Esophagus (tissue), 2 donors: Measurements from ENCODE around the gene GRIA4. TPM values are rescaled to one million over a fixed set of nuclear protein-coding genes. Genes with fewer than 3 reads are reported as not detected.

Experiments used
- H3K27ac ChIP-seq, 2 donors: one replicate each; pipeline ENCODE4 v1.5.1; 2013; ENCODE audit warnings: low read depth in 2 of 2, mild to moderate bottlenecking in 2 of 2, inconsistent platforms in 1 of 2, low read length in 1 of 2, moderate library complexity in 1 of 2
- H3K27me3 ChIP-seq, 2 donors: one replicate each; pipeline ENCODE4 v1.6.1; 2013; ENCODE audit warnings: low read length in 2 of 2, control low read depth in 1 of 2, mild to moderate bottlenecking in 1 of 2; ENCODE audit not compliant: insufficient read depth in 2 of 2, control insufficient read depth in 1 of 2
- H3K36me3 ChIP-seq, 2 donors: one replicate each; pipeline ENCODE4 v1.6.1; 2013; ENCODE audit warnings: low read length in 1 of 2; ENCODE audit not compliant: control insufficient read depth in 2 of 2, insufficient read depth in 2 of 2
- H3K4me1 ChIP-seq, 2 donors: one replicate each; pipeline ENCODE4 v1.6.1; 2013; ENCODE audit warnings: low read length in 1 of 2; ENCODE audit not compliant: control insufficient read depth in 2 of 2, insufficient read depth in 2 of 2
- H3K4me3 ChIP-seq, 2 donors: one replicate each; pipeline ENCODE4 v1.5.1; 2013; ENCODE audit warnings: low read length in 2 of 2, mild to moderate bottlenecking in 2 of 2, low read depth in 1 of 2, moderate library complexity in 1 of 2
- H3K9me3 ChIP-seq, 2 donors: one replicate each; pipeline ENCODE4 v1.6.1; 2013; ENCODE audit warnings: mild to moderate bottlenecking in 2 of 2, low read depth in 1 of 2, low read length in 1 of 2, moderate library complexity in 1 of 2; ENCODE audit not compliant: control insufficient read depth in 2 of 2, insufficient read depth in 1 of 2
- WGBS, 2 donors: extraction: QIAGEN DNeasy Blood & Tissue Kit; methylation state at CpG; one replicate each; pipeline ENCODE4 v1.1.7; 2013; 5-methylcytosine and 5-hydroxymethylcytosine counted together
- polyA plus RNA-seq, 2 donors: library from polyadenylated mRNA; stranded (reverse); fragments of 200-250 nt; gene quantifications; one replicate each; pipeline ENCODE4 v1.2.3, GENCODE V29; 2013
- donor health status: healthy with polysubstance abuse.
- donor health status: Bipolar disorder and iron deficiency.

GRIA4 gene
- polyA plus RNA-seq, 2 donors = not detected

DNA sequence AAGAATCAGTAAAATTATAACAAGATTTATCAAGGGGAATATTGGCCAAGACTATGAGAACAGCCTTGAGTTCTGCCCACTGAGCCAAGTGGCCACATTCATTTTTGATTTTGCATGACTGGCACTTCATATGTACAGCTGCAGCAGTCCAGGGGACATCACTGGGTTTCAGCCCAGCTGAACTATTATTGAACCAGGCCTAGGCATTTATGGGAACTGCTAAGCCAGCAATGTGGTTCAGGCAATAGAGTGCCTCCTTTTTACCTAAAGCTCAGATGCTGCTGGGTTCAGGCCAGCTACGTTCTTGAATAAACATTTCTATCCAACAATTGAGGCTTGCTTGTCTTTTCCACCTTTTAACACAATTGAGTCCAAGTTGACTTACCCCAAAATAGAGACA, 215.3 kb downstream of the GRIA4 start:
- 62 to 68% methylated on average over 1 of the region's 1 CpG for WGBS, 2 donors
- H3K4me3 ChIP-seq = no peak overlapping the region

DNA sequence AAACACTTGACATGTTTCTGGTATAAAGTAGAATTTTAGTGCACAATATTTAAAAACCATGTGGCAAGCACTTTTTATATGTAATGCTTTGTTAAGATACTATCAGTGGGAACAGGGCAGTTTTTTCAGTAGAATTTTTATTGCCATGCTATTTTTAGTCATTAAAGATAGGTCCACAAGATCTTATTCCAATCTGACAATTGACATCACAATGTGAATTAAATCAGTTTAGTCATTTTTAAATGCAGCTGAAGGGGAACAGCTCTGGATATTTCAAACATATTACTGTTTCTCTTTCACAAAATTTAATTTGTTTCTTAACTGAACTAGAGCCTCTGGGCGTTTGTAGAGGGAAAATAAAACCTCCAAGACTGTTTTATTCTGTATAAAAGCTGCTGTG, 218.0 kb downstream of the GRIA4 start:
- no peaks in the 10 kb centered on the region for H3K4me1 ChIP-seq
- WGBS, 2 donors = 13 to 24% methylated on average over 1 of the region's 1 CpG
- no peaks in the 10 kb centered on the region for H3K9me3 ChIP-seq
- H3K27ac ChIP-seq = no peak overlapping the region
- H3K4me3 ChIP-seq = no peak overlapping the region
- no peaks in the 10 kb centered on the region for H3K27me3 ChIP-seq
- H3K36me3 ChIP-seq = no peaks in the 10 kb centered on the region

More for the DNA sequence above, 215.3 kb downstream of the GRIA4 start:
- no peaks in the 10 kb centered on the region for H3K36me3 ChIP-seq
- H3K27ac ChIP-seq = no peak overlapping the region
- no peaks in the 10 kb centered on the region for H3K4me1 ChIP-seq
- H3K9me3 ChIP-seq = no peaks in the 10 kb centered on the region
- no peaks in the 10 kb centered on the region for H3K27me3 ChIP-seq

DNA sequence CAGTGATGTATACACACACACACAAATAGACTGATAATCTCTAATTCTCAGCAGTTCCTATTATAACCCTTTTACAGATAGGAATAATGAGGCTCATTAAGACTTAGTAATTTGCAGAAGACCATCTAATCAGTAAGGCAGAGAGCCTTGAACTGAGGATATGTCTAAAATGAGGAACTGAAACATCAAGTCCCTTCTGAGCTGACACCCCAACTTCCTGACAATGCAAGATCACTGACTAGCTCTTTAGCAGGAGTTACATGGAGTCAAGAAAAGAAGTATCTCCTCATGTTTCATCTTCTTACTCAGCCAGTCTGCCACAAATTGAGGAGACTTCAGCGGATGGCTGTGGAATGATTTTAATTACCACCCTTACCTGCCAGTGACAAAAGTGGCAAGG, 219.2 kb downstream of the GRIA4 start:
- Histone ChIP-seq H3K4me1 (no peaks in the 10 kb centered on the region), H3K36me3 (no peaks in the 10 kb centered on the region), H3K27me3 (no peaks in the 10 kb centered on the region), H3K9me3 (no peaks in the 10 kb centered on the region), H3K4me3 (no peak overlapping the region), H3K27ac (no peak overlapping the region)
- 87 to 89% methylated on average over 1 of the region's 1 CpG for WGBS, 2 donors

DNA sequence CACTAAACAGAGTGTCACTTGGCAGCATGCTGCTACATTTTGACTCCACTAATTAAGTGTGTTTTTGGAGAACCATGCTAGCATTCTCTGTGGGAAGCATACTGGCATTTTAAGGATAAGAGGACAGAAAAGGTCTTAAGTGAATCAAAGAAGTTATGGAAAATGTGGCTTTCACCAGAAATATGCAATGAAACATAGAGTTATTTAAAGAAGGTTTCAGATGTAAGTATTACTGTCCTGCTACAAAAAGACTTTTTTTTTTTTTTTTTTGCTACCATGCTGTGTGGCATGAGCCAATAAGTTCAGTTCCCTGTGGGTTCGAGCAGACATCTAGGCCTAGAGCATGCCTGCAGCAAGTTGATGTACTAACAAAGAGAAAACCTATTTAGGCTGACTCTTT, 224.6 kb downstream of the GRIA4 start:
- H3K4me1 ChIP-seq = no peaks in the 10 kb centered on the region
- H3K9me3 ChIP-seq = no peaks in the 10 kb centered on the region
- WGBS, 2 donors = 74 to 80% methylated on average over 1 of the region's 1 CpG
- H3K27ac ChIP-seq = no peak overlapping the region
- H3K27me3 ChIP-seq = no peaks in the 10 kb centered on the region
- no peak overlapping the region for H3K4me3 ChIP-seq
- H3K36me3 ChIP-seq = no peaks in the 10 kb centered on the region

DNA sequence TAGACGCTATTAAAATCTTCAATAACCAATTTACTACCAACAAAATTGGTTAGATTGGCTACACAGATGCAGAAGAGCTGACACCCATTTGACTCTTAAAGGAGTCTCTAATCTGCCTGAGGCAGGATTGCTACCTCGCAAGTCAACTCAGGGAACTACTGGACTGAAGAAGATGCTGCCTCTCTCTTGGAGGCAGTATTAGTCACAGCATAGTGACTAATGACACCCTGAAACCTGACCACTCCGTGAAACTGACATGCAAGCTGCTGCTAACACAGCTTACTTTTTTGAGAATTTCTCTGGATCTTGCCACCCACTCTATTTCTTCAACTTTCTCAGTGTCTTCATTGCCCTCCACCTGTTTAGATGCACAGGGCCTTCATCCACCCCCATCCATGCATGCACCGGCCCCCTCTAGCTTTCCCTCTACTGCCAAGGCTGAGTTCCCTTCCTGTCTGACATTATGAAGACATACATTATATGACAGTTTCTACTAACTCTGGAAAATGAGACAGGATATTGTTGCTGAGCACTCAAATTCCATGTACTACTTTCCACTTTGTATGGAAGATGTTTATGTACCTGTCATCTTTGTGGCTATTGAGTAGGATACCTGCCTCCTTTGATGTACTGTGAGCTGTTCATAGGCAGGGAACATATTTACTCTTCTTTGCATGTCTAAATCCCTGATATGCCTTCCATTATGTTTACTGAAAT, 229.0 kb downstream of the GRIA4 start:
- H3K36me3 ChIP-seq = no peaks in the 10 kb centered on the region

DNA sequence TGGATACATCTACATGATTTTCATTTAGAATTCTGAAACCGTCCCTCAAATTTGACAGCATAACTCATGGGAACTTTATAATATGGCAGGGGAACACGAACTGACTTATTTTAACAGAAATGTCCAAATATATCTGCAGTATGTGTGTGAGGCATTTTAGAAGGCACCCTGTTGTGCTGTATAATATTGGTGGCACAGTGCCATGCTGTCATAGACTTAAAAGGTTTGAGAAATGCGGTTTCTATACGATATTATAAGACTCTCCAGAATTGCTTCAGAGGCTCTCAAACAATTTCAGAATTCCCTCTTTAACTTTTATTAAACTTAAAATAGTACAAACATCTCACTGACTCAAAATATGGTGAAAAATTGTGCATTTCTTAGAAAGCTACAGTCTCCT, 230.5 kb downstream of the GRIA4 start:
- no peaks in the 10 kb centered on the region for H3K27me3 ChIP-seq
- H3K27ac ChIP-seq = no peak overlapping the region
- H3K4me1 ChIP-seq = no peaks in the 10 kb centered on the region
- no peaks in the 10 kb centered on the region for H3K36me3 ChIP-seq
- no peak overlapping the region for H3K4me3 ChIP-seq
- WGBS, 2 donors = 73 to 74% methylated on average over 4 of the region's 4 CpGs
- no peaks in the 10 kb centered on the region for H3K9me3 ChIP-seq

More for the DNA sequence above, 229.0 kb downstream of the GRIA4 start:
- Histone ChIP-seq H3K4me1 (no peaks in the 10 kb centered on the region), H3K4me3 (no peak overlapping the region), H3K27ac (no peak overlapping the region), H3K27me3 (no peaks in the 10 kb centered on the region), H3K9me3 (no peaks in the 10 kb centered on the region)
- 69 to 71% methylated on average over 4 of the region's 4 CpGs for WGBS, 2 donors

DNA sequence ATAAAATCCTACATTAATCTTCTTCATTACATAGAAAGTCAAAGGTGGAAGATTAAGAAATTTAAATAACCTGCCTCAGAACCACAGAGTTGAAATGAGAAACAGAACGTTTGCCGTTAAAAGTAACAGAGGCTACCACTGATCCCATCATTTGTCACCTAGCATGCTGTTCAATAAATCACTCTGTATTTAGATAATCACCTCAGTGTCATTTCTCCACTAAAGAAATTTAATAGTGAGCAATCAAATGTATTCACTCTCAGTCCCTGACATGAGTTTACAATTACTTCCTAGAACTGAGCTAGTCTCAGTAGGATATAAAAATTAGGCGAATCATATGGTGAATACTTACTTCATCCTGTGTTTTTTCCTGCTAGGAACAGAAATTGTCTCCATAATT, 242.5 kb downstream of the GRIA4 start:
- 60 to 69% methylated on average over 3 of the region's 3 CpGs for WGBS, 2 donors
- no peaks in the 10 kb centered on the region for H3K9me3 ChIP-seq
- H3K4me1 ChIP-seq = no peaks in the 10 kb centered on the region
- no peak overlapping the region for H3K27ac ChIP-seq
- H3K4me3 ChIP-seq = no peak overlapping the region
- no peaks in the 10 kb centered on the region for H3K36me3 ChIP-seq
- no peaks in the 10 kb centered on the region for H3K27me3 ChIP-seq

DNA sequence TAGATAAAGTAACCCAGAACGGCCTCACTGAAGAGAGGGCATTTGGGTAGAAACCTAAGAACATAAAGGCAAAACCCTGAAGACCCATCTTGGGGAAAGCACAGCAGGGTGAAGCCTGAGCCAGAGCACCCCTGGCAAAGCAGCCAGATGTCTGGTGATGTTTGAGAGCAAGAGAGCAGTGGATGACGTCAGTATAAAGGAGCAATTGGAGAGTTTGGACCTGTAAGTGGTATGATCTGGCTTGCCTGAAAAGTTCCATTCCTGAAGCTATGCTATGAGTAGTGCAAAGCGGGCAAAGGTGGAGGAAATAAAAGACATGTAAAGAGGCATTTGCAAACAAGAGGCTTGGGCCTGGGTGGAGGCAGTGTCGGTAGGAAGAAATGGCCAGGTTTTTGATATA, 244.4 kb downstream of the GRIA4 start:
- Histone ChIP-seq H3K4me3 (no peak overlapping the region), H3K27ac (no peak overlapping the region), H3K4me1 (no peaks in the 10 kb centered on the region), H3K9me3 (no peaks in the 10 kb centered on the region), H3K27me3 (no peaks in the 10 kb centered on the region), H3K36me3 (no peaks in the 10 kb centered on the region)
- whole genome bisulfite sequencing, 2 donors = 80 to 82% methylated on average over 4 of the region's 4 CpGs

DNA sequence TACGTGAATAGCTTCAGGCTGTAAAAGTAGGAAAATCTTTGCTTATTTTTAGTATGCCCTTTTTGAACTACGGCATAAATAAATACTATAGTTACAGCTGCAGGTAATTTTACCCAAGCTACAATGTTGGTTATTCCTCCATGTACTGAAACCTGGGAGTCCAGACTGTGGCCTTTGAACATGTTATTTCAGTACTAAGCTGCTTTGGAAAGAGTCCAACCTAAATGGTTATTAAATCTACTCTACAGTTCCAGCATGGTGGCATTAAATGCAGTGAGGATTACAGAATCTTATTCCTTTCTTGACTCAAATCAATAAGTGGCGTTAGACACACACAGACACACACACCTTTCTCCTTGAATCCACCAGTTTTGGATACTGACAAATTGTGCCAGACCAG, 247.1 kb downstream of the GRIA4 start:
- no peaks in the 10 kb centered on the region for H3K27me3 ChIP-seq
- H3K4me1 ChIP-seq = no peaks in the 10 kb centered on the region
- no peaks in the 10 kb centered on the region for H3K9me3 ChIP-seq
- H3K36me3 ChIP-seq = no peaks in the 10 kb centered on the region
- no peak overlapping the region for H3K4me3 ChIP-seq
- WGBS, 2 donors = 61 to 78% methylated on average over 3 of the region's 3 CpGs
- no peak overlapping the region for H3K27ac ChIP-seq

DNA sequence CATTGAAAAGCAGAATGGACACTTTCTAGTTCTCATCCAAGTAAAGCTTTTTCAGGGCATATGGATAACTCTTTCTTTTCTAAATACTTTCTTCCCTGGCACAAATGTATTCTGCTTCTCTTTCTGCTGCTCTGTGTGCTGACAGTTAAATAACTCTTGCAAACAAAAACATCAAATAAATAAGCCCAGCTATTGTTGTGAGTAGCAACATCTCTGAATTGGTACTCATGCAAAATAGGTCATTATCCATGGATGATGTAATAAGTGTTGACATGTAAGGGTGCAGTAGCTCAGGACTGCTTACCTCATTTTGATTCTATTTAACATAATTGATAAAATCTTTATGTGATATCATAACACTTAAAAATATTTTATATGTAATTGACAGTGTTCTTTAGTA, 247.9 kb downstream of the GRIA4 start:
- no peak overlapping the region for H3K27ac ChIP-seq
- H3K27me3 ChIP-seq = no peaks in the 10 kb centered on the region
- no peak overlapping the region for H3K4me3 ChIP-seq
- no peaks in the 10 kb centered on the region for H3K36me3 ChIP-seq
- no peaks in the 10 kb centered on the region for H3K9me3 ChIP-seq
- H3K4me1 ChIP-seq = no peaks in the 10 kb centered on the region
